GM12892 (cell line): ENCODE measurements around the gene DDRGK1.

Source experiments
- DNase-seq: peaks from one replicate; pipeline ENCODE4 v3.0.0; 2011; ENCODE audit not compliant: insufficient read length
- FAIRE-seq: peaks from 2 replicates; lab custom pipeline; 2011; peaks lifted over from hg19 to GRCh38; lab: Jason Lieb, UNC
- POLR2A ChIP-seq: IDR thresholded peaks from 2 replicates; pipeline ENCODE4 v1.6.1; 2011; ENCODE audit warnings: low read depth, low read length, control low read depth
- POLR2AphosphoS5 ChIP-seq: IDR thresholded peaks from 2 replicates; pipeline ENCODE4 v1.6.1; 2011; ENCODE audit warnings: low read depth, low read length, control low read depth
- TAF1 ChIP-seq: IDR thresholded peaks from 2 replicates; pipeline ENCODE4 v1.6.1; 2011; ENCODE audit warnings: low read depth, mild to moderate bottlenecking, control low read depth, low read length, borderline replicate concordance

The DDRGK1 gene

DNA sequence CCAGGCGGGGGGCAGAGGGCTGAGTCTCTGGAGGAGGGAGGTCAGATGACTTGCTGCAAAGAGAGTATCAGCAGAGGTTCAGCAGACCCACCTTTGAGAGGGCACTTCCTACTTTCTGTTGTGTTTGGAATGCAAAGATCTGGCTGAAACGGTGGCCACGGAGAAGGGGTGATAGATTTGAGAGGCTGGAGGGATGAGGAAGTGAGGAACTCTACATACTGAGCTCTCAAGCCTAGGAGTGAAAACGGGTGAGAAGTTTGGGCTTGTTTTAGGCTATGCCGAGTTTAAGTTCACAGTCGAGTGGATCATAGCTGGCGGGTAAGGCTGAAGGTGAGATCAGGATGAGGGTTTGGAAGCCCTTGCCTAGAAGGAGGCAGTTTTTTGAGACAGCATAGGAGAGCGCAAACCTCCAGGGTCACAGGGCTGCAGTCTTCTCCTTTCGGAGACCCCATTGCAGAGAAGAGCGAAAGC lies 4.3 kb upstream of the DDRGK1 start:
- DNase-seq (no peak), FAIRE-seq (peak; percentile 76)
- TF ChIP-seq TAF1 (no peak), POLR2A (no peak), POLR2AphosphoS5 (no peak)

DNA sequence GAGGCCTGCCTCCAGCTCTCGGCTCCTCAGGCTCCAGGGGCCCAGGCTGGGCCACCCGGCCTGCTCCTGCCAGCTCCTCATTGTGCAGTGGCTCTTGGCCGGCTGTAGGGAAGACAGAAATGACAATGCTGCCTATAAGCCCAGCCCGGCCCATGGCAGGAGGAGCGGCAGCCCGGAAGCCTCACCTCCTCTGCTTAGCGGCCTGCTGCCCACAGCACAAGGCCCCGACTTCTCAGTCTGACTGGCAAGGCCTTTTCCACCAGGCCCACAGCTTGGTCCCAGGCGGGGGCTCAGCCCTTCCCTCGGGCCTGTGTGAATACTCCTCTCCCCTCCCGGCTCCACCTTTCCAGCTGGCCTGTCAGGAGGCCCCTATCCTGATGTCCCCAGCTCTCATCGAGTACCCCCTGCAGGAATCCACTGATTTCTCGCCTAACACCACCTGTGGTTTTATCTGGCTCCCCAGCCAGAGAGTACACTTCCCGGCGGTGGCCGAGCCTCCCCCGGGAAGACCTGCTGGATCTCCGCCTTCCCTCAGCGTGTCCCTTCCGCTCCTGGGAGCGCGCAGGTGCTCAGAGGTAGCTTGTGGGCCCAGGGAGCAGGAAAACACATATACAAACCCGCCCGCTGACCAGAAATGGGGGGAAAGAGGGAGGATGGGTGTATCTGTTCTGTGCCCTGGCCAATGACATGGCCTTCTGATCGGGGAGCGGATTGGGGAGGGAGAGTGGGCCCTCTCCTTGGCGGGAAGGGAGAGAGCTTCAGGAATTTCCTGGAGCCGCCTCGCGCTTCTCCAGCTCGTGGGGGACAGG lies 963 bp downstream of the DDRGK1 start:
- DNase-seq (no peak), FAIRE-seq (peak; percentile 57)
- TF ChIP-seq TAF1 (no peak), POLR2A (no peak; the same call in 1 of the 2 replicates), POLR2AphosphoS5 (no peak)

DNA sequence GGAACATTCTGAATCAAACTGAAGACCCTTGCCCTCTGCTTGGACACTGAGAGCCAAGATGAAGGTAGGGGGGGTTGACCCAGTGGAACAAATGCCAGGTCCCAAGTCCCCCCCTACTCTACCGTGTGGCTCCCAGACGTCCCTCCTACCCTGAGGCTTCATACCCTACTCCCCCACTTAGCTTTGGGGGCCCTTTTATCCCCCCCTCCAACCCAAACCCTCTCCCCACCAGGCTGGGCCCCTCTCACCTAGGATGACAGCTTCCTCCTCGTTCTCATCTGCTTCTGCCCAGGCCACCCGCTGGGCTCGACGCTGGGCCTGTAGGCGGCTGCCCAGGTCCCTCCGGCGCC lies 1.5 kb downstream of the DDRGK1 start:
- DNase-seq (no peak), FAIRE-seq (no peak)
- TF ChIP-seq POLR2AphosphoS5 (no peak), POLR2A (no peak), TAF1 (no peak)

DNA sequence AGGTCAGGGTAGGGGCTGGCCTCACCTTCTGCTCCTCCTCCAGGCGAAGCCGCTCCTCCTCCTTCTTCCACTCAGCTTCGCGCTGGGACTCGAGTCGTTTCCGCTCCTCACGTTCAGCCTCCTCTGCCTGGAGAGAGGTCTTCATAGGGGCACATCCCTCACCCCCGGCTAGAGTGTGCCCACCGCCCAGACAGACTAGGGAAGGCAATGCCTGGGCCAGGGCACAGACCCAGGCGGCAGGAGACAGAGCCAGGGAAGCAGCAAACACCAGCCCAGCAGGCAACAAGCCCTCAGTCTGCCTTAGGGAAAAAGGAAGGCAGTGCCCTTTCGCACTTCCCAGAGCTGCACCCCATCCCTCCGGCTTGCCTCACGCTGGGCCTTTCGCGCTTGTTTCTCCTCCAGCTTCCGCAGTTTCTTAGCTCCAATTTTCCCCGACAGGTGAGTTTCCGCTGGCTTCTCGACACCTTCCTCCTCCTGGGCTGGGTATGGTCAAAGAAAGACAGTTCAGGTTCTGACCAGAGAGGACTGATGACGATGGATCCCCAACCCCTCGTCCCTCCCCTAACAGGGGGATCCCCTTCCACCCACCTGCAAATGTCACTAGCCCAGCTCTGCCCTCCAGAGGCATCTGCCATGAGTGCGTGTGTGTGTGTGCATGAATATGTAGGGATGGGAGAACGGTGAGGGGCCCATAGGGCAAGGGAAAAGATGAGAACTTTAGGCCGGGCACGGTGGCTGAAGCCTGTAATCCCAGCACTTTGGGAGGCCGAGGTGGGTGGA lies 4.3 kb downstream of the DDRGK1 start:
- no peak for DNase-seq
- TF ChIP-seq POLR2A (no peak), POLR2AphosphoS5 (no peak), TAF1 (no peak)
- FAIRE-seq: no peak

DNA sequence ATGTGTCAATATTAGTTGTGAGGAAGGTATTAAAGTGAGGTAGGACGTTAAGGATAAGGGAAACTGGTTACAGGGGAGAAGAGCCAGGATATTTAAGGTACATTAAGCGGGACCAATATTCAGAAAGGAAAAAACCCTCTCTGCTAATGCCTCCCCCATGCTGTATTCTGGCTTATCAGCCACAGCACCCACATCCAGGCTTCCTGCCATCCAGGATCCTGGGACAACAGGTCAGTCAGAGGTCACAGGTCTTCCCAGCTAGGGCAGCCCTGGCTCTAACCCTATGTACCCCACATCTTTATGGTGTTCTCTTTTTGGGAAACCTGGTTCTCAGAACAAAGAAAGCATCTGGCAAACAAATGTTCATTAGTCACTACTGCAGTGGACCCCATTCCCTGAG lies 5.3 kb downstream of the DDRGK1 start:
- no peak for DNase-seq
- TF ChIP-seq POLR2AphosphoS5 (no peak), TAF1 (no peak), POLR2A (no peak)
- FAIRE-seq: no peak

DNA sequence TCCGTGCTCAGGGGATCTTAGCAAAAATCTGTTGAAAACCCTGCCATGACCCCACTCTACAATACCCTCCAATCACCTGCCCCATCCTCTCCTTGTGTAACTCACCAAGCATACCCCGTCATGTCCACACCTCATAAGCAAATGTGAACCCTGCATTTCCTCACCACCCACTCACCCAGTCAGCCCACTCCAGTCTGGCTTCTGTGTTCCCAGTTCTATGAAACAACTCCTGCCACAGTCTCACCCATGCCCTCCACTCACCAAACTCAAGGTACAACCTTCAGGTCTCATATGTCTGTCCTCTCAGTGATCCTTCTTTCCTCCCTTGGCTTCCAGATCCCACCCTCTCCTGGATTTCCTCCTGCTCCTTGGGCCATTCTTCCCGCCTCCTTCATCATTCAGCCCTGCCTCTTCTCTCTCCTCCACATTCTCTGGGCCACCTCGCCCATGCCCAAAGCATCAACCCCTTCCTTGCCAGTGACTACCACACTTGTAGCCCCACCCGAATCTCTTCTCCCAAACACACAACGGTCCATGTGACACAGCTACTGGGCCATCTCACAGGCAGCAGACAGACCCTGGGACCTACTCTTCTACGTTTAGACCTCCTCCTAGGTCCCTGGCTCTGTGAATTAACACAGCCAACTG lies 8.8 kb downstream of the DDRGK1 start:
- TF ChIP-seq TAF1 (no peak), POLR2AphosphoS5 (no peak), POLR2A (no peak)
- FAIRE-seq (no peak), DNase-seq (no peak)

DNA sequence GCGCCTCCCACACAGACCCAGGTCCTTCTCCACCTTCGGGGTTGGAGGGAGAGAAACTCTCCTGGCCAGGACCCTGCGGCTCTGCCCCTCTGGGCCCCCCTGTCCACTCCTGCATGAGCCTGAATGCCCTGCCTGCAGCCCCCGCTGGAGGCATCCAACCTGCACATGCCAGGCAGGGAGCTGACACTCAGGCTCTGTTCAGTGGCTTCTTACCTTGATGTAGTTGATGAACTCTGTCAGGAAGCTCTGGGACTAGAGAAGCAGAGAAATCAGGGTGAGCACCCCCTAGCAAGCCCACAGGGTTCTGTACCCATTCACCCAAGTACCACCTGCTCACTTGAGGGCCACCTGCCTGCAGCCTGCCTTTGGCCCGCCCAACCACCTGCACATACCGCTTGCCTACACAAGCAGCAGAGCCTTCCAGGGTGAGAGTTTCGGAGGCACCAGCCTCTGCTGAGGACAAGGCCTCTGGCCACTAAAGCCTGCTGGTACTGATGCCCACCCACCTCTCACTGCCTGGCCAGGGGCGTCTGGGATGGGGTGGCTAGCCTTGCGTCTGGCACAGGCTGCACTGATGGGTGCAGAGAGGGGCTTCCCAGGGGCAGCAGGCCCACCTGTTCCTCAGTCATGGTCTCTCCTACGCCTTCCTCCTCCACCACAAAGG lies 9.7 kb downstream of the DDRGK1 start:
- DNase-seq (no peak), FAIRE-seq (no peak)
- TF ChIP-seq POLR2A: no peak
- TF ChIP-seq TAF1: no peak
- no peak for TF ChIP-seq POLR2AphosphoS5

DNA sequence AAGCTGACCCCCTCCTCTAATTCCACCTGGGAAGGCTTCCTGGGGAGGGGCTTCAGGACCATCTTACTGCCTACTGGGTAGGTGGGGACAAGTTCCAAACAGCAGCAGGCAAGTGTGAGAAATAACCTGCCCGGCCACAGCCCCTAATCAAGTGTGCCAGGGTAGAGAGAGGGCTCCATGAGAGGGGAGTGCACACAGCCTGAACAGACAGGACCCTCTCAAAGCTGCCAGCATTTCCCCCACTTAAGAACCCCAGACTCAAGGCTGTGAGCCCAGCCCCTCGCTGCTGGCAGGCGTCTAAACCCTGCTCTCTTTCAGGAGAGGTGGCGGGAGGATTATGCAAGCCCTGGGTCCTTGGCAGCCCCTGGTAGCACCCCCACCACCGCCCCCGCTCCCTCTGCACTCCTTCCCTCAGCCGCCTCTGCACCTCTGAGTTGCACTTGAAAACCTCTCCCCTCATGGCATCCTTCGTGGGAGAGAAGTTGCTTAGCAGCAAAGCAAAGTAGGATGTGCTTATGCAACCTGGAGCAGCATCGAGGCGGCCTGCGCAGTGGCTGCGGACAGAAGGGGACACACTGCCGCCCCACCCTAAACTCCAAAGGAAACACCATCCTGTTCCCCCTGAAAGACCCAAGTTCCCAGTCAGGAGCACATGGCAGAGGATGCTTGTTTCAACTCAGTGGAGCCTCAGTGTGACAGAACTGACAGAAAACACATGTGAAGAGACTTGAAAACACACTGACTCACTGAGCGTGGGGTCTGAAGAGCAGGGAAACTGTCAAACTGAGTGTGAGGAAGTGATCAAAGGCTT lies 10.5 kb downstream of the DDRGK1 start:
- no peak for FAIRE-seq
- TF ChIP-seq POLR2A: no peak
- TF ChIP-seq POLR2AphosphoS5: no peak
- no peak for TF ChIP-seq TAF1
- no peak for DNase-seq

DNA sequence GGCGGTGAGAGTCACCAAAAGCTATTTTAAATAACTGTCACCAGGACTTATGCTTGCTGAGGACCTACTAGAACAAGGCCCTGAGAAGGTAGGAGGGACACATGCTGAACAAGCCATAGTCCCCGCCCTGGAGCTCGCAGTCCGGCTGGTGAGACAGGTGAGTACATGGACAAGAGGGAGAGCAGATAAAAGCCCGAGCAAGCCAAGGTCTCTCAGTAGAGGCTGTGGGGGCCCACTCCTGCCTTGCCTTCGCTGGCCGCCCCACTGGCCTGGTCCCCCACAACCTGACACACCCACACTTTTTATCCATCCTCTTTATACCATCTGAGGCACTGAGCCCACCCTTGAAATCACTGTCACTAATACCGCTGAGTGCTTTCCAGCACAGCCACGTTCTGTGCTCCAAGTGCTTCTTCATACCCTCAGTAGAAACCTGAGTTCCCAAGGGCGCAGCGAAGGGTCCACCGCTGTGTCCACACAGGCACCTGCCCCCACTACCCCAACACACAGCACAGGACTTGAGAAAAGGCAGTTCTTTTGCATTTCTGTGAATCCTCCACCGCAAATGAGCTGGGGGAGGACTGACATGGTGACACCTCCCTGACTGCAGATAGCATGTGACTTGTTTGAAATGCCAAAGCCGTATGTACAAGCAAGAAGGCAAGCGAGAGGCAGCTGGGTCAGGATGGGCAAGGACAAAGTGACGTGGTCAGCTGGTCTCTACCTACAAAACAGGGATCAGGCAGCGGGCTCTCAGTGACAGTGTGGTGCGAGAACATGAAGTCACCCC lies 12.1 kb downstream of the DDRGK1 start:
- DNase-seq (no peak), FAIRE-seq (no peak)
- TF ChIP-seq POLR2AphosphoS5 (no peak), POLR2A (no peak; the same call in 1 of the 2 replicates), TAF1 (no peak)

DNA sequence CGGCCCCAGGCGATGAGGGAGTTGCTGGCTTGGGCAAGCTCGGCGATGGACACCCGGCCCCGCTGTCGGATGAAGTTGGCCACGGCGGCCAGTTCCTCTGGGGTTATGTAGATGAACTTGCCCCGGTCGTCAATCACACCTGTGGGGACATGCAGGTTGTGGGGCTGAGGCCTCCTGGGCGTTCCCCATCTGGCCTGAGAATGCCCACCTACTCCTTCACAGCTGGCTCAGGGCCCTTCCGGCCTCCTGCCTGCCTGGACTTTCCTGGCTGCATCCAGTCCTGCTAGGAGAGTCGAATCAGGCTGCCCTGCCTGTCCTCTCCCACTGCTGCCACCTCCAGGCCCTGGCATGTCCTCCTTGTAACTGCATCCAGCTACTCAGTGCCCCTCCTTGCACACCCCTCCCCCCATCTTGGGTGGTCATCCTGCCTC lies 13.8 kb downstream of the DDRGK1 start:
- FAIRE-seq (no peak), DNase-seq (peak; percentile 5)
- TF ChIP-seq POLR2A: no peak
- no peak for TF ChIP-seq POLR2AphosphoS5
- TF ChIP-seq TAF1: no peak

DNA sequence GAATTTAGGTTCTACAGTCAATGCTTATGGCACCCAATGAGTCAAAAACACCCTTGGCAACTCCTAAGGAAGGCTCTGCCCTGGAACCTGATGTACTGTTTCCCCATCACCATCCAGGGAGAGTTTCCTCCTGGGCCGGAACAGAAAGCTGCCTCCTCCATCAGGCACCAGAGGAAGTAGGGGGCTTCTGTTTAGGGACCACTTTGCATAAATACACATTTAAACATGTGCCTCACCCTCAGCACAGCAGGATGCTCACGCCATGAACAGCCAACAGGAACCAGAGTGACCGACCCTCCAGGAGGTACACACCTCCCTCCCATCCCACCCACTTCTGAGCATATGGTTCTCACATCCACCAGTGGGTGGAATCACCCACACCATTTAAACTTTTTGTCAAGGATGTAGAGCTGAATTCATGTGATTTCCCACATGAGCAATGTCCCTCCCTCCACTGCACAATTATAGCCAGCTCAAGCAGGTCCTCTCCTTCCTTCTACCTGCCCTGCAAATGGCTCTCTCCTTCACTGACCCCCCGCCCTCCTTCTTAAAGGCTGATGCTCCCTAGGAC lies 14.8 kb downstream of the DDRGK1 start:
- FAIRE-seq: no peak
- DNase-seq: no peak
- TF ChIP-seq POLR2AphosphoS5: no peak
- TF ChIP-seq POLR2A: no peak
- no peak for TF ChIP-seq TAF1
